Erythroblast (primary cell): ENCODE measurements around the gene CHRNA4.

ENCODE experiments used
- GATA1 ChIP-seq: IDR thresholded peaks from 2 replicates; pipeline ENCODE4 v1.6.1; 2011; ENCODE audit warnings: low read depth, mild to moderate bottlenecking, control low read depth, low read length, moderate library complexity
- POLR2A ChIP-seq: IDR thresholded peaks from 2 replicates; pipeline ENCODE4 v1.6.1; 2011; ENCODE audit warnings: mild to moderate bottlenecking, low read length

GRCh38 chr20:63295846-63296245 lies 65.3 kb downstream of the CHRNA4 start:
- no peak for TF ChIP-seq POLR2A
- TF ChIP-seq GATA1: no peak
